Endodermal cell (in vitro differentiated cells): ENCODE data around the gene KCNQ1. TPM values are rescaled to one million over a fixed set of nuclear protein-coding genes. Genes with fewer than 3 reads are reported as not detected.

Experiments
- DNase-seq: peaks from one replicate; pipeline ENCODE4 v3.0.0-alpha.2; 2017
- H3K27ac ChIP-seq: 2 replicates; pipeline ENCODE4 v1.5.1; 2013; ENCODE audit warnings: mild to moderate bottlenecking, low read depth, low read length, moderate library complexity
- H3K27me3 ChIP-seq: 2 replicates; pipeline ENCODE4 v1.6.1; 2013; ENCODE audit warnings: mild to moderate bottlenecking, low read length, moderate library complexity; ENCODE audit not compliant: insufficient read depth, control insufficient read depth, poor library complexity, severe bottlenecking
- H3K36me3 ChIP-seq: 2 replicates; pipeline ENCODE4 v1.7.0; 2013; ENCODE audit warnings: mild to moderate bottlenecking, low read length, moderate library complexity; ENCODE audit not compliant: control insufficient read depth, insufficient read depth
- H3K4me1 ChIP-seq: one replicate; pipeline ENCODE4 v1.7.0; 2013; ENCODE audit warnings: low read length; ENCODE audit not compliant: control insufficient read depth, insufficient read depth
- H3K4me3 ChIP-seq: 2 replicates; pipeline ENCODE4 v1.5.1; 2013; ENCODE audit warnings: mild to moderate bottlenecking, low read length, moderate library complexity
- H3K9ac ChIP-seq: 2 replicates; pipeline ENCODE4 v1.6.1; 2013; ENCODE audit warnings: mild to moderate bottlenecking, low read length, moderate library complexity; ENCODE audit not compliant: poor library complexity, severe bottlenecking; ENCODE audit errors: extremely low read depth
- H3K9me3 ChIP-seq: 2 replicates; pipeline ENCODE4 v1.6.1; 2013; ENCODE audit warnings: mild to moderate bottlenecking, low read length, moderate library complexity; ENCODE audit not compliant: control insufficient read depth
- H3K27ac Mint-ChIP-seq: 2 replicates; pipeline ENCODE4 v1.8.0; 2020; ENCODE audit warnings: mixed read lengths
- H3K27me3 Mint-ChIP-seq: 2 replicates; pipeline ENCODE4 v1.8.0; 2021; ENCODE audit warnings: mild to moderate bottlenecking, mixed read lengths; ENCODE audit not compliant: insufficient read depth
- H3K36me3 Mint-ChIP-seq: 2 replicates; pipeline ENCODE4 v1.8.0; 2020; ENCODE audit warnings: low read depth, mixed read lengths
- H3K4me1 Mint-ChIP-seq: 2 replicates; pipeline ENCODE4 v1.8.0; 2020; ENCODE audit warnings: mixed read lengths
- H3K4me3 Mint-ChIP-seq: 2 replicates; pipeline ENCODE4 v1.8.0; 2020; ENCODE audit warnings: mild to moderate bottlenecking, moderate library complexity, mixed read lengths
- H3K9me3 Mint-ChIP-seq: 2 replicates; pipeline ENCODE4 v1.8.0; 2020; ENCODE audit warnings: mild to moderate bottlenecking, mixed read lengths
- WGBS, 2 experiments: methylation state at CpG; one replicate each; pipeline versions ENCODE4 v1.1.5 to v1.1.7; 2013; ENCODE audit warnings: missing lambda C conversion rate in 2 of 2, mixed read lengths in 1 of 2; ENCODE audit not compliant: insufficient coverage in 1 of 2, insufficient read length in 1 of 2; 5-methylcytosine and 5-hydroxymethylcytosine counted together
- total RNA-seq, 2 donors: library from RNA; stranded (reverse); fragmentation: NEBNext Ultra II Directional in 1 of 2; extraction: Animal tissue kit (Norgen Biotek cat#: 25700) in 1 of 2; gene quantifications; 2 replicates in 1 of 2; 3 replicates in 1 of 2; pipeline ENCODE4 v1.2.1, GENCODE V29; 2021
- TF ChIP-seq, protein P1 (sequence below): fragments of 200-600 bp; sonication (generic); conservative IDR thresholded peaks from 2 replicates; pipeline ENCODE4 v1.5.0; 2021; ENCODE audit warnings: antibody characterized with exemption, mild to moderate bottlenecking

Gene KCNQ1
- total RNA-seq, 2 donors from 2014 or later: 1.8 to 3.5 TPM

DNA sequence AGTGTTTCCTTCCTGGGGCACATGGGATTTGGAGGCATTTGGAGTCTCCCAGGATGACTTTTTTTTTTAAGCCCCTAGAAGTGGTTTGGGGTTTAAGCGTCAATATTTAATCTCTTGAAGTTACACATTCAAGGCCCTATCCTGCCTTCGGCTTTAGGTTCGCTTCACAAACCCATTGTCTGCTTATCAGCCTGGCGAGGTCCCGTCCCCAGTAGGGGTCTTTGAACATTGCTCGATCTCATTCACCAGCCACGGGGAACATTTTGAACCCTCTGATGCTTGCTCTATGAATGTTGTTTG lies 75.9 kb downstream of the KCNQ1 start:
- Histone ChIP-seq H3K27me3 (no peaks in the 10 kb centered on the region), H3K9ac (no peak overlapping the region), H3K27ac (no peak overlapping the region), H3K9me3 (no peaks in the 10 kb centered on the region), H3K36me3 (no peaks in the 10 kb centered on the region), H3K4me1 (peaks cover 24% of the 10 kb centered on the region), H3K4me3 (no peak overlapping the region)
- H3K4me1 Mint-ChIP-seq: peaks cover 17% of the 10 kb centered on the region
- H3K9me3 Mint-ChIP-seq: no peaks in the 10 kb centered on the region
- peak; percentile 60 for DNase-seq
- TF ChIP-seq, protein P1, sequence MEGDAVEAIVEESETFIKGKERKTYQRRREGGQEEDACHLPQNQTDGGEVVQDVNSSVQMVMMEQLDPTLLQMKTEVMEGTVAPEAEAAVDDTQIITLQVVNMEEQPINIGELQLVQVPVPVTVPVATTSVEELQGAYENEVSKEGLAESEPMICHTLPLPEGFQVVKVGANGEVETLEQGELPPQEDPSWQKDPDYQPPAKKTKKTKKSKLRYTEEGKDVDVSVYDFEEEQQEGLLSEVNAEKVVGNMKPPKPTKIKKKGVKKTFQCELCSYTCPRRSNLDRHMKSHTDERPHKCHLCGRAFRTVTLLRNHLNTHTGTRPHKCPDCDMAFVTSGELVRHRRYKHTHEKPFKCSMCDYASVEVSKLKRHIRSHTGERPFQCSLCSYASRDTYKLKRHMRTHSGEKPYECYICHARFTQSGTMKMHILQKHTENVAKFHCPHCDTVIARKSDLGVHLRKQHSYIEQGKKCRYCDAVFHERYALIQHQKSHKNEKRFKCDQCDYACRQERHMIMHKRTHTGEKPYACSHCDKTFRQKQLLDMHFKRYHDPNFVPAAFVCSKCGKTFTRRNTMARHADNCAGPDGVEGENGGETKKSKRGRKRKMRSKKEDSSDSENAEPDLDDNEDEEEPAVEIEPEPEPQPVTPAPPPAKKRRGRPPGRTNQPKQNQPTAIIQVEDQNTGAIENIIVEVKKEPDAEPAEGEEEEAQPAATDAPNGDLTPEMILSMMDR: no peak
- peaks cover 27% of the 10 kb centered on the region for H3K27me3 Mint-ChIP-seq
- H3K4me3 Mint-ChIP-seq: peak overlapping the region; percentile 14
- no peaks in the 10 kb centered on the region for H3K36me3 Mint-ChIP-seq
- no peak overlapping the region for H3K27ac Mint-ChIP-seq
- WGBS, 2 experiments: 44 to 66% methylated on average over 6 to 7 of the region's 7 CpGs

DNA sequence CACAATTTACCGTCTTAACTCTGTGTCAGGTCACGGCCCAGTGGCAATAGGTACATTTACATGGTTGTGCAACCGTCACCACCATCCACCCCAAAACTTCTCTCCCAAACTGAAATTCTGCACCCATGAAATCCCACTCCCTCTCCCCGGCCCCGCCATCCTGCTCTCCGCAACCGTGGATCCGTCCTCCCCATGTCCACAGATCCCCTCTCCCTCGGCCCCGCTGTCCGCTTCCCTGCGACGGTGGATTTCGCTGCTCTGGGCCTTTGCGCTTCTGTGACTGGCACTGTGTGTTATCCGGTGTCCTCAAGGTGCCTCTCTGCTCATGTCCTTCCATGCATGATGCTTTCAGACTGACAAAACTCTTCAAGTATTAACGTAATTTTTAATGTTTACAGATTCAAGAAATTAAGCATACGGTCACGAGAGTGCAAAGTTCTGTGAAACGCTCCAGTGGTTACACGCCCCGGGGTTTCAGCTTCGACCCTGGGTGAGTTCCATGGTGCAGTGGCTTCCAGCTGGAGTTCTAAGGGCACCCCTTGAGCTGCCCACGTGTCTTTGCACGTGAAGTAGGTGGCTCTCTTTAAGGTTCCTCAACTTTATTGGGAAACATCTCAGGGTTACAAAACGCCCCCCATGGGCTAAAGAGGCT lies 76.4 kb downstream of the KCNQ1 start:
- DNase-seq: peak; percentile 26
- WGBS, 2 experiments: 93 to 94% methylated on average over 24 to 26 of the region's 26 CpGs
- Mint-ChIP-seq H3K4me3 (peak overlapping the region; percentile 14), H3K9me3 (no peaks in the 10 kb centered on the region), H3K36me3 (no peaks in the 10 kb centered on the region), H3K27ac (no peak overlapping the region), H3K4me1 (peaks cover 17% of the 10 kb centered on the region), H3K27me3 (peaks cover 32% of the 10 kb centered on the region)
- Histone ChIP-seq H3K27ac (no peak overlapping the region), H3K27me3 (no peaks in the 10 kb centered on the region), H3K9ac (no peak overlapping the region), H3K9me3 (no peaks in the 10 kb centered on the region), H3K36me3 (no peaks in the 10 kb centered on the region), H3K4me1 (peaks cover 24% of the 10 kb centered on the region), H3K4me3 (no peak overlapping the region)
- TF ChIP-seq, protein P1: no peak

DNA sequence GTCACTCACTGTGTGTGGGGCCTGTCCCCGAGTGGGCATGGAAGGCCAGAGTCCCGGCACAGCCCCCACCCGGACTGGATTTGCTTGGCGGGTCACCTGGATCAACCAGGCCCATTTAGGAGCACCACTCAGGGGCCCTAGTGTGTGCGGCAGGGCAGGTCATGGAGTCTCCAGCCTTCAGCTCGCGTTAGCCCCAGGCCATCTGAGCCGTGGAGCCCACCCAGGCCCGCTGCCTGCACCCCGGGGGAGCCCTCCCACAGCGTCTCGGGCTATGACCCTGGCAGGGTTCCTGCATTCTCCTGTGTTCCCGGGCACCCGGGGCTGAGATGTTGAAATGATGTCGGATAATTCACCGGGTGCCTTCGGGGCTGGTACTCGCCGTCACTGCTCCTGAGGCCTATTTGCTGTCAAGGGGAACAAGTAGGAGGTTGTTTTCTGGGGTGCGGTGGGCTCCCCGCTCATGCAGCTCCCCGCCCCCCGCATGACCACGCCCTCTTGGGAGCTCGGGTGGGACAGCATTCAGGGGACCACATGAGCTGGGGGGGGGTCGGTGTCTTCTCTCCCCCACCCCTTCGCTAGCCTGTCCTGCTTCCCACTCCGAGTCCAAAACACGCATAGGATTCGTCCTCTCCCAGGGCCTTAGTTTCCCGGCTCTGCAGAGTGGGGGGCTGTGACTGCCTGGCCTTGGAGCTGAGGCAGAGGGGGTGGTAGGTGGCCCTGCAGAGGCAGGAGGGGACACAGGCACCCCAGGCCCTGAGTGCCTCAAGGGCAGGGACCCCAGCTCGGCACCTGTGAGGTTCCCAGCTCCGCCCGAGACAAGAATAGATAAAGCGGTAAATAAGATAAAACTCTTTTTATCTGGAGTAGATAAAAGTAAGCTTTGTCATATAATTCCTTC lies 77.2 kb downstream of the KCNQ1 start:
- H3K36me3 Mint-ChIP-seq: no peaks in the 10 kb centered on the region
- Histone ChIP-seq H3K9ac (no peak overlapping the region), H3K4me1 (peaks cover 24% of the 10 kb centered on the region), H3K9me3 (no peaks in the 10 kb centered on the region), H3K4me3 (no peak overlapping the region), H3K27ac (no peak overlapping the region), H3K36me3 (no peaks in the 10 kb centered on the region), H3K27me3 (no peaks in the 10 kb centered on the region)
- WGBS, 2 experiments: 89 to 91% methylated on average over 20 to 35 of the region's 35 CpGs
- DNase-seq: peak; percentile 35
- TF ChIP-seq, protein P1: no peak
- peaks cover 17% of the 10 kb centered on the region for H3K4me1 Mint-ChIP-seq
- H3K27me3 Mint-ChIP-seq: peaks cover 33% of the 10 kb centered on the region
- no peaks in the 10 kb centered on the region for H3K9me3 Mint-ChIP-seq
- no peak overlapping the region for H3K27ac Mint-ChIP-seq
- H3K4me3 Mint-ChIP-seq: no peak overlapping the region
